ENCODE measurements around the gene HSD17B10. TPM values are rescaled to one million over a fixed set of nuclear protein-coding genes. Genes with fewer than 3 reads are reported as not detected.
"Not testable (repeated sequence)": the region's sequence is repeated elsewhere in the genome, so short reads cannot be mapped to it uniquely, and the experiment has no call there.

The HSD17B10 gene
- polyA plus RNA-seq, 4 donors, result 93.8 to 134 (median 114) TPM

DNA sequence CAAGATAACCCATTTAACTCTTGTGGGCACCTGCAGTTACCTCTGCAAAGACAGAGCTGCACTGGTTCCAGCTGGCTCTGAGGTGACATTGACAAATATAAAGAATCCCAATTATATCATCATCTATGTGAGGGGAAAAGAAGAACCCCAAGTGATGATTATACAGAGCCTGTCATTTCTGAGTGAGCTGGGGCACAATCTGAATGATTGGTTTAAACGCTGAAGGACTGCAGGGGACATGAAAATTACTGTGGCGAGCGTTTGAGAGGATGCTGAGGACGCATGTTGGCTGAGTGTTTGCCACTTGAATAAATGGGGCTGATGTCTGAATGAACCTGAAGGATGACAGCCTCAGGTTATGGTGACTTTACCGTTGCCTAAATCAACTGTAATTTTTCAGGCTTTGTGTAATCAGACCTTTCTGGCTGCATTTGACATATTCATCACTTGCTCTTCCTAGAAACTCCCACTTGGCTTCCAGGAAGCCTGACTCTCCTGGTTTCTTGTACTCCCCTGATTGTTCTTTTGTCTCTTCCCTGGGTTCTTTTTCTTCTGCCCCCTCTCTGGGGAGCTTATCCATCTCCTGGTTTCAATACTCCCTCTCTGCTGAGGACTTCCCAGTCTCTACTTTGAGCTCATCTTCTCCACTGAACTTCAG is 4.1 kb upstream of the HSD17B10 start:
- no peak for DNase-seq (ENCODE audit: low read depth in 4 of 4, low spot score in 3 of 4)

DNA sequence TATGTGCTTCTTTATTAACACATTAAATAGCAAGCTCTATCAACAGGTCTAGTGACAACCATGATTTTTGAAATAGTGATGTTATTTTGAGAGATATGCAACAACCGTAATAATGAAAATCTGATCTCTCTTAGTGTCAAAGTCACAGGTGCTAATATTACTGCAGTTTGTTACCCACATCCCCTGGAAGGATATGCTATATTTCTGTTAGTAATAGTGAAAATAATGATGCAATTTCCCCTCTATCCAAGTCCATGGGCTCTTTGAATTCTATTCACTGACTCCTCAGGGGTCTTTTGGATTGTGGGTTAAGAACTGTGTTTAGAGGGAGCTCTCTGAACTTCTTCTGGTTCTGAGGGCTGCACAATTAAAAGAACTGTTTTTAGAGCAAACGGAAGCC is 3.0 kb upstream of the HSD17B10 start:
- no peak for DNase-seq (ENCODE audit: low read depth in 4 of 4, low spot score in 3 of 4)

DNA sequence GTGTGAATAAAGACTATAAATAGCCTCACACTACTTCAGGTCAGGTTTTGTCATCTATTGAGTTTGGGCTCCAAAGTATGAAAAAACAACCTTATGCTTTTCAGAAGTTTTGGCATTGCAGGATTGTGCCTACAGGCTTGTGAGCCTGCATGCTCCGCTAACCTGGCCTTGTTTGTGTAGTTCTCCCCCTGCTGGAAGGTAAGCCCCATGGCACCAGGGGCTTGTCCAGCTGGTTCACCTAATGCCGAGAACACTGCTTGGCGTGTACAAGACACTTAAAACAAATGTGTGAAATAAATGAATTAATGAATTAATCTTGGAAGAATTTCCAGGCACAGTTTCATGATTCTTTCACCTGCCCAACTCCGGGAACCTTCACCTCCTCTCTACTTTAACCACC is 1.8 kb upstream of the HSD17B10 start:
- DNase-seq (ENCODE audit: low read depth in 4 of 4, low spot score in 3 of 4), result peak in 1 of 4 donors; percentile 40

DNA sequence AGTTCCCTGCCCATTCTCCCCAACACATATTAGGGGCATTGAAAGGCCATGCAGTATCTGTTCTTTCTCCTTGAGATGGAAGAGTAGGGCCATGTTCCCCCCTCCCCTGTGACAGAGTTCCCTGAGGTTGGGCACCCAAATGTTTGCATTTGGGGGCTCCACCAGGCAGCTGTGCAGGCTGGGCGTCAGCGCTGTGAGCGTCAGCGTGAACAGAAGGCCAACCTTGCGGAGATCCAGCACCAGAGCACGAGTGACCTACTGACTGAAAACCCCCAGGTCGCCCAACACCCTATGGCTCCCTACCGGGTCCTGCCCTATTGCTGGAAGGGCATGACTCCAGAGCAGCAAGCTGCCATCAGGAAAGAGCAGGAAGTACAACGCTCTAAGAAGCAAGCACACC is 3.9 kb downstream of the HSD17B10 start:
- DNase-seq (ENCODE audit: low read depth in 4 of 4, low spot score in 3 of 4), result no peak

DNA sequence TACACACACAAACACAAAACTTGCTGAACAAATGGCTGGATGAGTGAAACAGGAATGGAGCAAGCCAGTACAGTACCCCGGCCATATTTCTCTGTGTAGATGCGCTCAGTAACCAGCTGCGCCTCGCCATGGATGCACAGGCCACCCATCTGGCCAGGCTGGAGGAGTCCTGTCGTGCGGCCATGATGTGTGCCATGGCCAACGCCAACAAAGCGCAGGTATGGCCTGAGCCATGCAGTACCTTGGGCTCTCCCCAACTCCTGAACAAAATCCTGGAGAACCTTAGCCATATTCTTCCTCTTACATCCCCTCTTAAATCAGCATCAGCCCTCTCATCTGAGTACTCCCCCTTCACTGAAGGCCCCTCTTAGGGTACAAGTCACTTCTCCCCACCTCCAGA is 4.4 kb downstream of the HSD17B10 start:
- no peak for DNase-seq (ENCODE audit: low read depth in 4 of 4, low spot score in 3 of 4)

DNA sequence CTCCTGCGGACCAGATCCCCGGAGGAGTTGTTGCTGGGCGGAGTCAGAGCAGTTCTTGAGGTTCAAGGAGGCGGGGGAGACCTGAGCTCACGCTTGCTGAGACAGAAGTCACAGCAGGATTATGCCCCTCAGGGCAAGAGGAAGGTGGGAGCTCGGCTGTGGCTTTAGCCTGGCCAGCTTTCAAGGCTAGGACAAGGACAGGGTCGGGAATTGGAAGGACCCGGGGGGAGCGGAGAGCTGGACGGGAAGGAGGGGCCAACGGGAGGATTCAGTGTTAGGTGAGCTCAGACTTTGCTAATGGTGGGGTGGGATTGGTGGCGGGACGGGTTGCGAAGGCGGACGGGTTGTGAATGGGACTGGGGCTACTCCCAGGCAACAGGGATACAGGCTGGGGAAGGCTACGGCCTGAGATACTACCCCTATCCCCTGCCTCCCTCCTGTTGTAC is 11.3 kb downstream of the HSD17B10 start, which contains the start of gene RIBC1:
Gene RIBC1, plus strand, starts transcription at position 13 of the 446 bp plus-strand sequence. CDS start 3,404 bp downstream, outside the sequence.
- no peak for DNase-seq (ENCODE audit: low read depth in 4 of 4, low spot score in 3 of 4)

DNA sequence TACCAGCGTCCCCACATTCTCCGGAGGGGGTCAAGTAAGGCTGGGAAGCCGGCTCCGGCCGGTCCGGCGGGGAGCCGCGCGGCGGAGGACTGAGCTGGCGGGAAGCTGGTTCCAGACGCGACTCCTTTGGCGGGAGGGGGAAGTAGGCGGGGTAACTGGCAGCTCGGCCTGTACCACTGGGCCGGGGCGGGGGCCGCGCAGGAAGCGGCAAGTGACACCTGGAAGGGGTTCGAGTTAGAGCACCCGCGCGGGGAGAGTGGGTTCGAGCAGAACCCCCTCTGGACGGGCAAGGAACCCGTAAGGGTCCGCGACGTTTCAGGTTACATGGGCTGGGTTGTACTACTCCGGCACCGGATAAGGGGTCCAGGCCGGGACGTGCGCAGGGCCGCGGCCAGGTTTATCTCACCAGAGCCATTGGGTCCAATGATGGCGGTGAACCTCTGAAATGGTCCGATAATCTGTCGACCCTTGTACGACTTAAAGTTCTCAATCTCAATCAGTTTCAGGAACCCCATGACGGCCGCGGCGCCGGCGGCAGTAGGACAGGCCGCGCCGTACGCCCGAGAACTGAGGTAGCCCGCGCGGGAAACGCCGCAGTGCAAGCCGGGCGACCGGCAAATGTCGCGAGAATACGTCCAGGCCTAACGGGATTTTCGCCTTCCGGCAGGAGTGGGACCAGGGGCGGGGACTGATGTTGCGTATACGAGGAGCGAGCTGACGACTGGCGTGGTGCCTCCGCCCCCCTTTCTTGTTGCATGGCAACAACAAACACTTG is 11.9 kb downstream of the HSD17B10 start, which contains the start of gene SMC1A:
Gene SMC1A, minus strand, starts transcription at position 569 of the 775 bp plus-strand sequence. Its CDS starts 54 bp downstream, at position 515.
- peak; percentile 85 to 93 (median 88) for DNase-seq (ENCODE audit: low read depth in 4 of 4, low spot score in 3 of 4)

DNA sequence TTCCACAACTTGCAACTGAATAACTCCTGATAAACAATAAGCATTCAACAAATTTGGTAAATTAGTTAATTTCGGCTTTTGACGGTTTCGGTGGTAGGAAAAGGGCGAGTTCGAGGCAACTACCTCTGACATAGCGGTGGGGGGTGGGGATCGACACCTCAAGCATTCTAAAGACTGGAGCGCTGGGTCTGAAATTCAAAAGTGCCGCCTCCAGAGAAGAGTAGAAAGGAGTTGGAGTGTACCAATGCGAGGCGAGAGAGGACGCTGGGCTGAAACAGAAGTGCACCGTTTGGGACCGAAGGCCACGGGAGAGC is 12.4 kb downstream of the HSD17B10 start:
- no peak for DNase-seq (ENCODE audit: low read depth in 4 of 4, low spot score in 3 of 4)

DNA sequence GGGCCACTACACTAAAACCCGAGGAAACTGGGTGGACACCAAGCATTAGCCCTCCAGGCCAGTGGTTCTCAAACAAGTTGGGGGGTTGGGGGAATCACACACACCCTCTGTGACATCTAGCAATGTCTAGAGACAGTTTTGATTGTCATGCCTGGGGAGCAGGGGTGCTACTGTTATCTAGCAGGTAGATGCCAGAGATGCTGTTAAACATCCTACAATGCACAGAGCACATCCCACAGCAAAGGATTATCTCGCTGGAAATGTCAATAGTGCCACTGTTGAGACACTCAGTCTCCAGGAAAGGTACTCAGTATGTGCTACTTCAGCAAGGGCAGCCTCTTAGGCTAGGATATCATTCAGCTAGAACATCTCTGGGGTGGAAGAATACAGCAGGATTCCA is 13.0 kb downstream of the HSD17B10 start:
- DNase-seq (ENCODE audit: low read depth in 4 of 4, low spot score in 3 of 4), result no peak

DNA sequence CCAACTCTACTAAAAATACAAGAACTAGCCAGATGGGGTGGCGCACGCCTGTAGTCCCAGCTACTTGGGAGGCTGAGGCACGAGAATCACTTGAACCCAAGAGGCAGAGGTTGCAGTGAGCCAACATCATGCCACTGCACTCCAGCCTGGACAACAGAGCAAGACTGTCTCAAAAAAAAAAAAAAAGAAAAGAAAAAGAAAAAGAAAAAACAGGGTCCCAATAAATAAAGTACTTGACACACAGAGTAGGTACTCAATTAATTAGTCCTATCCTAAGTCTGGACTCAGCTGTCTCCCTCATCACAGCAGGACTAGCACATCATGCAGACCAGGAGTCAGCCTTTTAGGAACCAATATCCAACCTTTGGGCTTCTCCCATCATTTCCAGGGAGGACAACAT is 13.8 kb downstream of the HSD17B10 start:
- not testable (repeated sequence) for DNase-seq (ENCODE audit: low read depth in 4 of 4, low spot score in 3 of 4)

DNA sequence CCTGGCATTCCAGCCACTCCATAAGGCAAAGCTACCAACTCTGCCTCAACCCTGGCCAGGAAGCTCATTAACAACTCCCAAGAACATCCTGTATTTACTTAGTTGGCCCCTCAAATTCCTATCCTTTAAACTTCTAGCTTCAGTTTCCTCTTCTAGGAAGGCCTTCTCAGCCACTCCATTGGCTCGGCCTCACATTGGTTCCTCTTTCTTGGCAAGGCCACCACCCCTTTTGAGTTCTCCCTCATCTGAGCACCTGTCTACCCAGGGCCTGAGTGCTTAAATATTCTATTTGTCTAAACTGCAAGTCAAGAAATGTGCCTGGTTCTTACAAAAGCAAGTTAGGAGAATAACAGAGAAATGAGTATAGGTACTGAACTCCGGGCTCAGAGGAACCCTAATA is 21.7 kb downstream of the HSD17B10 start:
- DNase-seq (ENCODE audit: low read depth in 4 of 4, low spot score in 3 of 4), result no peak

DNA sequence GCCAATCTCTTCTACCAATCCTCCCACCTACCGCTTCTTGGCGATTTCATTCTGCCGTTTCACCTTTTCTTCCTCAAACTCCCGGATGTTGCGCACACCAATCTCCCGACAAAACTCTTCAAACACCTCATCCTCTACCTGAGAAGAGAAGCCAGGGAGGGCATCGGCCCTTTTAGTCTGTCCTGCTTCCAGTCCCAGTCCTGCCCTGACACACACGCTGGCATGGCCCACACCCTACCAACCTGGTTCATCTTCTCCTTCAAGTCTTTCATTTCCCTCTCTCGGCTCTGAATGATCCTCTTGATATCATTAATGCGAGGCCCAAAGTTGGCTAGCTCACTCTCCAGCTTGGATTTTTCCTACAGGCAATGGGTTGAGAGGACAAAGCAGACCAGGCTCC is 30.6 kb downstream of the HSD17B10 start:
- DNase-seq (ENCODE audit: low read depth in 4 of 4, low spot score in 3 of 4), result no peak

DNA sequence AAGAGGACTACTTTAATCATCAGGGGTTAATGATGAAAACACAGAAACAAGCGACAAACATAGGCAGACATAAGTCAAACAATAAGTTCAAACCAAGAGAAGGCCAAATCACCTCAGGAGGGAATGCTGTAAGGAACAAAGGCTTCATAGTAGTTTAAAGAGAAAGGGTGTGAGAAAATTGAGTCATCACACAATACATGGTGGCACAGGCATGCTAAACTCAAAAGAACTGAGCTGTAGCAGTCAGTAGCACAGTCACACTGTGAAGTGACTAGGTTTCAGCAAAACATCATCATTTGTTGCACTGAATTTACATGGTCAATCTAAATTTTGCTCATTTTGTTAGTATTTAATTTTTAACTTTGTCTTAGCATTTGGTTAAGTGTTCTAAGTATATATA is 36.0 kb downstream of the HSD17B10 start:
- no peak for DNase-seq (ENCODE audit: low read depth in 4 of 4, low spot score in 3 of 4)

DNA sequence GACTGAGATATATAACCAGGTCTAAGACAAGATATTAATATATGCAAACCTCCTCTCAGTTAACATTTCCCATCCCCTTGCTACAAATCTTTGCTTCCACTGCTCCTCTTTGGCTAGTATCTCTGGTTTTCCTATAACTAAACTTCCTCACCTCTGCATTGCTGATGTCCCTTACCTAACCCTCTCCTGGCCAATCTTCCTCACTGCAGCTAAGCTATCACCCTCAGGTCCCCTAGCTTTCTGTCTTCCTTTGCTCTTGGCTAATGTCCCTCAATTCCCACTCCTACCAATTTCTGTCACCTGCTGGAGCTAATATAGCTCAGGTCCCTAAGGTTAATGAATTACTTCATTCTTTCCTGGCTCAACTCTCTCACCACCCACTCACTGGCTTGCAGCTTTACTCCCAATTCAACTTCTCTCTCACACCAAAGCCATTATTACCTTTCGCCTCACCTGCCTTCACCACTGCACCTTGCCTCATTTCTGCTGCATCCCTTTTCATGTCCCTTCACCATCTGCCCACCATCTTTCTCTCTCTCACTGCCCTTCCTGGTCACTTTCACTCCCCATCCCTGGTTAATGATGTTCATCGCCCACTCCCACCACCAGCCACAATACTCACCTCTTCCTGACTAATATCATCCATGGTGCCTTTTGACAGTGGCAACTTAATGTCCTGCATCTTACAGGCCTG is 38.4 kb downstream of the HSD17B10 start:
- DNase-seq (ENCODE audit: low read depth in 4 of 4, low spot score in 3 of 4), result no peak

DNA sequence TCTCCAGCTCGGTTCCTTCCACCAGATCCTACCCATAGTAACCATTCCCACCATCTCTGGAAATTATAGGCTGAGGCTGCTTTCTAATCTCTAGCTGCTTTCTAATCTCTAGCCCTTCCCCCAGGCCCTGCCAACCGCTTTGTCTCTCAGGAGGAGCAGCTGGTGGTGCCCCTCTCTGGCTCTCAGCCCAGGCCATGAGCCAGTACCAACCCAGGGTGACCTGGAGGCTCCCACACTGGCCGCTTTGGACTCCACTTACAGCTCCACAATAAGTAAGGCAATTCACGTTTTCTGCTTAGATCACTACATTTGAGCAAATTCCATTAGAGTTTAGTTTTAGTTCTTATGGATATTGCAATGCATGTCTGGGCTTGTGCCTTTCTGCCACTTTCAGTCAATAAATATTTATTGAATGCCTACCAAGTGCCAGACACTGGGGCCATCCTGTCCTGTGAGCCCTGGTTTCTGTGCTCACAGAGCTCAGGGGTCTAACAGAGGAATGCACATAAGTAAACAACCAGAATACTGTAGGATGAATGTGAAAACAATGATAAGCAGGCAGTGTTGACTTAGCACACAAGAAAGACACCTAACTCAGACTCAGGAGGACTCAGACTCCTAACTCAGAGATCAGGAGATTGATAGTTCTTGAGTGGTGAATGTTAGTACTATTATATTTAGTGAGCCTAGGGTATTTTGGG is 50.6 kb downstream of the HSD17B10 start:
- DNase-seq (ENCODE audit: low read depth in 4 of 4, low spot score in 3 of 4), result no peak

Other genes with a start within 250 kb of the HSD17B10 start
- 10 to 100 TPM; 69.2 to 78.8 (median 76.7) TPM for gene KDM5C, start 209.2 kb downstream of the HSD17B10 start, polyA plus RNA-seq (ENCODE audit: insufficient read length in 4 of 4)
- 10 to 100 TPM; 14.0 to 16.6 (median 15.4) TPM for gene IQSEC2, start 152.8 kb downstream of the HSD17B10 start, polyA plus RNA-seq (ENCODE audit: insufficient read length in 4 of 4)
- 100 to 1,000 TPM in 3 of 4 donors, 10 to 100 TPM in 1; 99.1 to 117 (median 110) TPM for gene SMC1A, start 11.7 kb downstream of the HSD17B10 start, polyA plus RNA-seq (ENCODE audit: insufficient read length in 4 of 4)
- gene RIBC1, start 11.5 kb downstream of the HSD17B10 start, polyA plus RNA-seq (ENCODE audit: insufficient read length in 4 of 4), result 1 to 10 TPM; 3.0 to 4.4 (median 4.1) TPM

All from right renal pelvis (tissue), 4 donors.